ENCODE measurements around the gene MAIP1. TPM values are rescaled to one million over a fixed set of nuclear protein-coding genes. Genes with fewer than 3 reads are reported as not detected.

Gene MAIP1
- total RNA-seq, 1 experiment from 2014 or later, result 29.3 TPM

GRCh38 chr2:199962203-199962602 lies 6.8 kb downstream of the MAIP1 start:
- no peak for DNase-seq (ENCODE audit: low spot score)
- H3K27ac Mint-ChIP-seq, result no peak overlapping the region
- TF ChIP-seq CDX4 (CRISPR knock-in tag; IDR thresholded peaks at IDR 0.05; ENCODE audit: borderline replicate concordance), result no peak
- no peak for TF ChIP-seq EMX1 (CRISPR knock-in tag; IDR thresholded peaks at IDR 0.05)
- no peak for TF ChIP-seq ESRRA (CRISPR knock-in tag; IDR thresholded peaks at IDR 0.05; ENCODE audit: borderline replicate concordance)
- no peak for TF ChIP-seq ZSCAN18 (CRISPR knock-in tag; IDR thresholded peaks at IDR 0.05)
- no peaks in the 10 kb centered on the region for H3K9me3 Mint-ChIP-seq
- POLR2A ChIA-PET, result no interaction called here
- no peak overlapping the region for H3K4me3 Mint-ChIP-seq
- ATAC-seq, result no peak
- peaks cover 54% of the 10 kb centered on the region for H3K36me3 Mint-ChIP-seq
- CTCF ChIA-PET, result no interaction called here
- no peaks in the 10 kb centered on the region for H3K27me3 Mint-ChIP-seq (ENCODE audit: low read depth)
- peaks cover 9% of the 10 kb centered on the region for H3K4me1 Mint-ChIP-seq

GRCh38 chr2:199966405-199966804 lies 11.0 kb downstream of the MAIP1 start:
- TF ChIP-seq ATF1 (CRISPR knock-in tag; IDR thresholded peaks at IDR 0.05), result no peak
- TF ChIP-seq USF2 (CRISPR knock-in tag; IDR thresholded peaks at IDR 0.05), result no peak
- no peak for TF ChIP-seq NFYB (CRISPR knock-in tag; conservative IDR thresholded peaks at IDR 0.05; ENCODE audit: low read depth)
- no peak for TF ChIP-seq ZSCAN18 (CRISPR knock-in tag; IDR thresholded peaks at IDR 0.05)
- TF ChIP-seq E2F4 (CRISPR knock-in tag; IDR thresholded peaks at IDR 0.05; ENCODE audit: borderline replicate concordance, low read depth), result no peak
- no peak for TF ChIP-seq MYBL2 (CRISPR knock-in tag; IDR thresholded peaks at IDR 0.05)
- TF ChIP-seq USF1 (CRISPR knock-in tag; IDR thresholded peaks at IDR 0.05), result no peak
- no peak for TF ChIP-seq ATF6 (CRISPR knock-in tag; IDR thresholded peaks at IDR 0.05)
- TF ChIP-seq TEAD4 (CRISPR knock-in tag; IDR thresholded peaks at IDR 0.05), result no peak
- TF ChIP-seq PREB (CRISPR knock-in tag; IDR thresholded peaks at IDR 0.05; ENCODE audit: borderline replicate concordance), result no peak
- TF ChIP-seq FOXK1 (CRISPR knock-in tag; IDR thresholded peaks at IDR 0.05), result no peak
- no peak for TF ChIP-seq MAX (CRISPR knock-in tag; IDR thresholded peaks at IDR 0.05)
- TF ChIP-seq NR2C2 (CRISPR knock-in tag; IDR thresholded peaks at IDR 0.05), result no peak
- TF ChIP-seq RELA (CRISPR knock-in tag; IDR thresholded peaks at IDR 0.05; ENCODE audit: borderline replicate concordance), result no peak
- no peak for TF ChIP-seq GTF2I (CRISPR knock-in tag; conservative IDR thresholded peaks at IDR 0.05)
- TF ChIP-seq FOXJ3 (CRISPR knock-in tag; IDR thresholded peaks at IDR 0.05; ENCODE audit: borderline replicate concordance), result no peak
- TF ChIP-seq HMGA2 (CRISPR knock-in tag; IDR thresholded peaks at IDR 0.05), result no peak
- TF ChIP-seq IRF2 (CRISPR knock-in tag; IDR thresholded peaks at IDR 0.05; ENCODE audit: borderline replicate concordance, low read depth), result no peak
- DNase-seq (ENCODE audit: low spot score) (no peak), ATAC-seq (no peak)
- H3K9me3 Mint-ChIP-seq, result no peaks in the 10 kb centered on the region
- H3K27me3 Mint-ChIP-seq (ENCODE audit: low read depth), result no peaks in the 10 kb centered on the region
- H3K4me3 Mint-ChIP-seq, result no peak overlapping the region
- CTCF ChIA-PET, result no interaction called here
- POLR2A ChIA-PET, result no interaction called here
- peaks cover 27% of the 10 kb centered on the region for H3K36me3 Mint-ChIP-seq
- no peak overlapping the region for H3K27ac Mint-ChIP-seq
- no peaks in the 10 kb centered on the region for H3K4me1 Mint-ChIP-seq

Data from WTC11 (cell line).